Non-pigmented ciliary epithelial cell (primary cell): ENCODE data around the gene SGSM1.
A peak's percentile ranks its signal among the peaks of the same experiment; 100 is the strongest.

Experiments used
- DNase-seq: peaks from one replicate; pipeline ENCODE4 v3.0.0-alpha.2; 2010; ENCODE audit warnings: low read depth

SGSM1 gene, protein sequence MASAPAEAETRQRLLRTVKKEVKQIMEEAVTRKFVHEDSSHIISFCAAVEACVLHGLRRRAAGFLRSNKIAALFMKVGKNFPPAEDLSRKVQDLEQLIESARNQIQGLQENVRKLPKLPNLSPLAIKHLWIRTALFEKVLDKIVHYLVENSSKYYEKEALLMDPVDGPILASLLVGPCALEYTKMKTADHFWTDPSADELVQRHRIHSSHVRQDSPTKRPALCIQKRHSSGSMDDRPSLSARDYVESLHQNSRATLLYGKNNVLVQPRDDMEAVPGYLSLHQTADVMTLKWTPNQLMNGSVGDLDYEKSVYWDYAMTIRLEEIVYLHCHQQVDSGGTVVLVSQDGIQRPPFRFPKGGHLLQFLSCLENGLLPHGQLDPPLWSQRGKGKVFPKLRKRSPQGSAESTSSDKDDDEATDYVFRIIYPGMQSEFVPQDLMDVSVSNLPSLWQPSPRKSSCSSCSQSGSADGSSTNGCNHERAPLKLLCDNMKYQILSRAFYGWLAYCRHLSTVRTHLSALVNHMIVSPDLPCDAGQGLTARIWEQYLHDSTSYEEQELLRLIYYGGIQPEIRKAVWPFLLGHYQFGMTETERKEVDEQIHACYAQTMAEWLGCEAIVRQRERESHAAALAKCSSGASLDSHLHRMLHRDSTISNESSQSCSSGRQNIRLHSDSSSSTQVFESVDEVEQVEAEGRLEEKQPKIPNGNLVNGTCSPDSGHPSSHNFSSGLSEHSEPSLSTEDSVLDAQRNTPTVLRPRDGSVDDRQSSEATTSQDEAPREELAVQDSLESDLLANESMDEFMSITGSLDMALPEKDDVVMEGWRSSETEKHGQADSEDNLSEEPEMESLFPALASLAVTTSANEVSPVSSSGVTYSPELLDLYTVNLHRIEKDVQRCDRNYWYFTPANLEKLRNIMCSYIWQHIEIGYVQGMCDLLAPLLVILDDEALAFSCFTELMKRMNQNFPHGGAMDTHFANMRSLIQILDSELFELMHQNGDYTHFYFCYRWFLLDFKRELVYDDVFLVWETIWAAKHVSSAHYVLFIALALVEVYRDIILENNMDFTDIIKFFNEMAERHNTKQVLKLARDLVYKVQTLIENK

DNA sequence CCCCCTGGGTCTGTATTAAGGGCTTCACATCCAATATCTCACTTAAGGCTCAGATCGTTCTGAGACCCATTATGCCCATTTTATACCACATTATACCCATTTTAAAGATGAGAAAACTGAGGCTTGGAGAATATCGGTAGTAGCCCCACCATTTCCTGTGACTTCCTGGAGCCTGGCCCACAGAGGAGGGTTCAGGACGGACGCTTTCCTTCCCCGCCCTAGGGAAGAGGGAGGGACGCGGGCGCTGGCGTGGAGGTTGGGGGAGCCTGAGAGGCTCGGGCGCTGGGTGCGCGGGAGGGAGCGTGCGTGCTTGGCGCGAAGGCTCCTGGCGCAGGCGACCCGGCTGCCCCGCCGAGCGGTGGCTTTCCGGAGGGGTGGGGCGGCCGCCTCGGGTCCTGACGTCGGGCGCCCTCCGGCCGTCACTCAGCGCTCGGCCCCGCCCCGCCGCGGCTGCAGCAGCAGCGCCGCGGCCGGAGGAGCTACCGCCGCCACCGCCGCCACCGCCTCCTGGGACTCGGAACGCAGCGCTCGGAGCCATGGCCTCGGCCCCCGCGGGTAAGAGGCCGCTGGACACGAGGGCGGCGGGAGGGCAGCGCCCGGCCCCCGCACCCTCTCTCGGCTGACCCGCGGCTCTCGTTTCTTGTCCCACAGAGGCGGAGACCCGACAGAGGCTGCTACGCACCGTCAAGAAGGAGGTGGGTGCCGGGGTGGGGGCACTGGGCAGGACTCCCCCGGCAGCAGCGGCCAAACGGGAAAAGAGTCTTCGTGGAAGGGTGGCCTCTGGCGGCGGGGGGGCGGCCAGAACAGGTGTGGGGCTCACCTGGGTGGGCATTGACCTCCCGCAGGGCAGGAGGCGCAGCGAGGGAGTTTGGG is at the start of gene SGSM1:
SGSM1 (plus strand) TSS at position 422 of the 873 bp plus-strand sequence; CDS start at position 537, 115 bp downstream.
- DNase-seq, result no peak

DNA sequence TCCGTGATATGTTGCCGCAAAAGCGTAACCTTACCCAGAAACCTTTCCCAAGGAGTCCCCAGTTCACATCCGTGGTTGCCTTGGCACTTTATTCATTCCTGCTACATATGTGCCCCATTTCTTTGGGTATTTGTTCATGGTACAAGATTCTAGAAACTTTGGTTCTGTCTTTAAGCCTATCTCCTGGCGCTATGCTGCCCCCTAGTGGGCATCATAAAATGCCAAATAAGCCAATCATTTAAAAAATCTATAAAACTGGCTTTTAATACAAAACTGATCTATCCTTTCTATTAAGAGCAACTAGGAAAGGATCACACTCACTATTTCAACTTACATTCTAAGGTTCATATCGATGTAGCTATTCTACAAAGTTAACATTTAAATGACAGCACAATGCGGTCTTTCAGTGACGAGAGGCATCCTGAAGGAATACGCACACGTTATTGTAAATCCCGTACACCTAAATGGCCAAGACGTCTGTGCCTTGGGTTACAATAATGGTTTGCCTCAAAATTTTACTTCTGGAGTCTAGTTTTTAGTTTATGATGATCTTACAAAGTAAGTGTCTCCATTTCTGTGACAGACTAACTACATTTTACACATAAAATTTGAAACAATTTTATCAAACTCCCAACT is 47.7 kb upstream of the SGSM1 start:
- peak; percentile 17 for DNase-seq

DNA sequence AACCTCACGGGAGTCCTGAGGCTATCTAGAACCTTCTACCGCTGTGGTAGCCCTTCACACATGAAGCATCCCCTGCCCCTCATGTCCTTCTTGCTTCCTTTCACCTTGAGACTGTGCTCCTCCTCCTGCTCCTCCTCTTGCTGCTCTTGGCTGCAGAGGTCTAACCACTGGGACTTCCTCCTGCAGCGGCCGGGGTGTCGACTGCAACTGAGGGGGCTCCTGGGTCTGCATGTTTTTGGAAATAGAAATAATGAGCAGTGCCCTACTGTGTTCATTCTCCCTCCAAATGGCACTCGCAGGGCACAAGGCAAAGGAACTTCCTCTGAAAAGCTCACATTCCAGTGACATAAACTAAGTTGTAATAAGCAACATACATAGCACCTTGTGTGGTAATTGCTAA is 46.2 kb upstream of the SGSM1 start:
- no peak for DNase-seq

DNA sequence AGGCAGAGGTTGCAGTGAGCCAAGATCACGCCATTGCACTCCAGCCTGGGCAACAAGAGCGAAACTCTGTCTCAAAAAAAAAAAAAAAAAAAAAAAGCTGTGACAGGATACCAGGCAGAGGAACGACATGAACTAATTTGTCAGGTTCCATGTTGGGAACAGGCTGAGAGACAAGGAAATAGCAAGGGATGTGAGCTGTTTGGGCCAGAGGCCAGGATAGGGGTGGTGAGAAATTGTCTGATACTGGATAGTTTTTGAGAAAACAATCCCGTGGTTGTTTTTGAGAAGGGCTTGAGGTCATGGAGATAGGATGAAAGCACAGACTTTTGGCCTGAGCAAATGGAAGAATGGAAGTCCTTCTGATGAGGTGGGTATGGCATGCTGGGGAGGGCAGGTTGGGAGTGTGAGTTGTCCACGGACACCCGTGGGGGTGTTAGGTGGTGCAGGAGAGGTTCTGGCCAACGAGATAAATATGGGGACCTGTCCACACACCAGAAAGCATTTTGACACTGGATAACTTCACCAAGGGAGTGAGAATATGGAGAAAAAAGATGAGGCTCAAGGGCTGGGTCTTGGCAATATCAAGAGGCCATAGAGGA is 45.2 kb upstream of the SGSM1 start:
- no peak for DNase-seq

DNA sequence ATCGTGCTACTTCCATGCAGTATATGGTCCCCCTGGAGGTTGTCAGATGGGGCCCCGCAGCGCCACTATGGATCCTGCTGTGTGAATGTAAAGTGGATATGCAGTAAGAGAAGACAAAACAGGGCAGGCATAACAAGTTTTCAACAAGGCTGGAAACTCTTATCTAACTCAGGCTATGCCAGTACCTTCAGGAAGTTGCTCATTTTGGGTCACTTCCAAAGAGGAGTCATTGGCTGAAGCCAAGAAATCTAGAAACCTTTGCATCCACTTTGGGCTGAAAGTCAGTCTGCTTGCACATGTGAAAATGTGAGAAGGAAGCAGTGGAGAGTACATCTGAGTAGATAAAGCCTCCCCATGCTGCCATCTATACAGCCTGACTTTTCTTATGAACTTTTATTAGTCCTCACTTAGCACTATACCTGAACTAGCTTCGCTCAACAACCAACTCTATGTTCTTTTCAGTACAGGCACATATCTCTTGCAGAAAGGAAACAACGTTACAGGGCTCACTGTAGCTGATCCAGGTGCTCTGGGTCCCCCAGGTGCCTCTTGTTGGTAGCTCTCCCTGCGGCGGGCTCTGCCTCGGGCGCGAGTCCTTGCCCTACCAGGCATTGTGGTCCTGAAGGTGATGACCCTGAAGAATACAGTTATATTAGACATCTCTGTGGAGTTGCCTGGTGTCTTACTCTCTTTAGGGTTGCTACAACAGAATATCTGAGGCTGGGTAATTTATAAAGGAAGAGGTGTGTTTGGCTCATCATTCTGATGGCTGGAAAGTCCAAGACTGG is 43.9 kb upstream of the SGSM1 start:
- DNase-seq, result no peak

DNA sequence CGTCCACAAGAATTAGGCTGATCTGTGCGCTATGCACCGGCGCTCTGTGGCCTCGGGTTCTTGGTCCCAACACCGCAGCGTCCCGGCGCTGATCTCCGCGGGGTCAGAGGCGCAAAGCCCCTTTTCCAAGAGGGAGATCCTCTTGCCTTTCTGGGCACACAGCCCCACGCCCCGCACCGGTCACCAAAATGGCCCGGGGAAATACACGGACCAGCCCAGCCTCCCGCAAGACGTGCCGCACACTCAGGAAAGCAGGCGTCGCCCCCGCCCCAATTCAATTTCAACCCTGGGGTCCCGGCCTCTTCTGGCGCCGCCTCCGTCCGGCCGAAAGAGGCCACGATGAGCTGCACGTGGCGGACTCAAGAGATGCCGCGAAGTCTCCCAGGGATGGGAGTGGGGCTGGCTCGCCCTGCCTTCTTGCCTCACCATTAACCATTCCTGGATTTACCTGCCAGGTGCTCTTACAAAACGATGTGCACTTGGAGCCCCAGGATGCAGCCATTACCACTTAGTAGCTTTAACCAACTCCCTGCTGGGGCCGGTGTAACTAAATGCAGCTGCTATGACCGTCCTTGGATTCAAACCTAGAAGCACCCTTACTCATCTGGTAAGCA is 42.0 kb upstream of the SGSM1 start:
- DNase-seq, result no peak

DNA sequence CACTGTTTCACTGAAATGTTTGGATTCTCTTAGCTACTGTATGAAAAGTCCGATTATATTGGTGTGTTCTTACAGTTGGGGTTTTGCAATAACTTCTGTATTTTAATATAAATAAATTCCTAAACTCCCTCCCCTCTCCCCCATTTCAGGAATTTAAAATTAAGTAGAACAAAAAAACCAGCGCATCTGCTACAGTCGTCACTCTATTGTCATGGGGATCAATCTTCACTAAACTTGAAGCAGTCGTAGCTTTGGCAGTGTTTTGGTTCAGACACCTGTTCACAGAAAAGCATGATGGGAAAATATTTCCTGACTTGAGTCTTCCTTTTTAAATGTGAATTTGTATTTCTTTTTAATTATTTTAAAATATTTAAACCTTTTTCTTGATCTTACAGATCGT is 40.8 kb upstream of the SGSM1 start:
- no peak for DNase-seq

DNA sequence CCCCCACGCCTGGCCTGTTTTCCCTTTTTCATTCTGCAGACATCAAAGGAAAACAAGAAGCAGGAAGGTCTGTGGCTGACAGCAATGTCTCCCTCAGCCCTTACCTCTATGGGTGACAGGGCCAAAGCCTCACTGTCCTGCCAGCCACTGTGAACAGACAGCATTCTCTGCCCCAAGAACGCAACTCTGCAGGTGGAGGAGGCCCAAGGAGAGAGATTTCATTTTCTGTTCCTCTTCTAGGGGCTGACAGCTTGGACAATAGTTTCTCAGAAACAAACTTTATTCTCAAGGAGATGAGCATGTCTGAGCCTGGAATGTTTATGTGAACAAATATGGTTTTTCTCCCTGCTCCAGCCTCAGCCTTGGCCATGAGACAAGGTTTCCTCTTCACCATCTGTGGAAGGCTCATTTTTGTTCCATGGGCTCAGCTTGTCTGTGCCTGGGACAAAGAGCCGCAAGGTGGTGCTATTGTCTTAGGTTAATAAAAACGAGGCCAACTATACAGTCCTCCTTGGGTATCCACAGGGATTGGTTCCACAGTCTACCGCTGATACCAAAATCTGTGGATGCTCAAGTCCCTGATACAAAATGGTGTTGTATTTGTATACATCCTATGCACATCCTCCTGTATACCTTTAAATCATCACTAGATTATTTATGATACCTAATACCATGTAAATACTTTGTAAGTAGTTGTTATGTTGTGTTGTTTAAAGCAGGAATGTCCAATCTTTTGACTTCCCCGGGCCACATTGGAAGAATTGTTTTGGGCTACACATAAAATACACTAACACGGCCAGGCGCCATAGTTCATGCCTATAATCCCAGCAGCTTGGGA is 37.3 kb upstream of the SGSM1 start:
- peak; percentile 9 for DNase-seq

DNA sequence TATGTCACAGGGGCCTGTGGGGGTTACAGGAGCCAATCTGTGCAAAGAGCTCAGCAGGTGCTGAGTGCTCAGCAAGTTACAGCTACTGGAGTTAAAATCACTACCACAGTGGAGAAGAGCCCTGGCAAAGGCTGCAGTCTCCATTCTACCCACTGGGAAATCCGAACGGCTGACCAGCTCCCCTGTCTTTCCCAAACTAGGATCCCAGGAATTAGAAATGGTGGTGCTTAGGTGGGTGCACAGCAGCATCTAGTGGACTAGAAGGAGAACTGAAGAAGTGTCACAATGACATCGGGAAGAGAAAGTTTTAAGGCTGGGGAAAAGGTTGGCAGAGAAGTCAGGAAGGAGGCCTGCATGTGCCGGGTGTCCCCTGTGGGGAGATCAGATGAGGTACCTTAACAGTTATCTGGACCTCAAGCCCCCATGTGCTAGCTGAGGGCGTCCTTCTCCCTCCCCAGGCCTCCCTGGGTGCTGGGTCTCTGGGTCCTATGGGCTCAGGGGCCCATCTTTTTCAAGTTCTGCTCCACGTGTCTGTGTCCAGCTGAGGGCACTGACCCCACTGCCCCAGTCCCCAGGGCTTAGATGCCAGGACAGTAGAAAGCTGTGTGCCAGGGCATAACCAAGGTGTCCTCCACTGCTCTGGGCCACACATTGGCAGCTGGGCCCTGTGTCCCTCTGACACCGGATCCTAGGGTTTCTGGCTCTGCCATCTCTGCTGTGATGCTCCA is 33.4 kb upstream of the SGSM1 start:
- DNase-seq, result peak; percentile 4

DNA sequence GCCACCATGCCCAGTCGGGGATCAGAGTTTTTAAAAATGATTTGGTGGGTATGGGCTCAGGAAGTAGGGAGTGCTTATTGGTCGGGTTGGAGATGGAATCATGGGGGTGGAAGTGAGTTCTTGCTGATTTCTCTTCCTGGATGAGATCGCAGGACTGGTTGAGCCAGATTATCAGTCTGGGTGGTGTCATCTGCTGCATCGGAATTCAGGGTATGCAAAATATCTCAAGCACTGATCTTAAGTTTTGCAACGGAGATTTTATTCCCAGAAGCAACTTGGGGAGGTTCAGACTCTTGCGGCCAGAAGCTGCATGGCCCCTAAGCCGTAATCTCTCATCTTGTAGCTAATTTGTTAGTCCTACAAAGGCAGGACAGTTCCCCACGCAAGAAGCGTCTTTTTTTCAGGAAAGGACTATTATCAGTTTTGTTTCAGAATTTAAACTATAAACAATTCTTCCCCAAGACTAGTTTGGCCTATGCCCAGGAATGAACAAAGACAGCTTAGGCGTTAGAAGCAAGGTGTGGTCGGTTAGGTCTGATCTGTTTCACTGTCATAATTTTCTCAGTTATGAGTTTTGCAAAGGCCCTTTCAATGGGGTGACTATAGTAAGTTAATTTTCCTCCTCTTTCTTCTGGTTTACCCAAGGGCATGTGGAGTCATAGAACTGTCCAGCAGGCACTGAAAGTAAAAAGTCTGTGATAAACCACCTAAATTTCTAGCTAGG is 30.1 kb upstream of the SGSM1 start:
- DNase-seq, result no peak

DNA sequence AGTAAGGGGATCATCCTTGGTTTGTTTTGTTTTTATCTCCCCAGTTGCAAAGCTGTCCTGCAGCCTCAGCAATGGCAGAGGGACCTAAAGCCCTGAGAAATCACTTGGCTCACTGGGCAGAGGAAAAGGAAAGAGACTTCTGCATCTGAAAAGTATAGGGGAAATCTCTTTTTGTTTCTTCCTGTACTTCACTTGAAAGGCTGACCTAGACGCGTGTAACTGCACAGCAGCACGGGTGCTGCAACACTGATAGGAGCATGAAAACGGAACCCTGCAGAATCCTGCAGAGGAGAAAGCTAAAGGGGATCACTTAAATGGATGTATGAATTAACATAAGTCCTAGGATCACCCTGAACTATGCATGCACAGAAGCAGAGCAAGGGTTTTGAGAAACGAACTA is 29.5 kb upstream of the SGSM1 start:
- no peak for DNase-seq

DNA sequence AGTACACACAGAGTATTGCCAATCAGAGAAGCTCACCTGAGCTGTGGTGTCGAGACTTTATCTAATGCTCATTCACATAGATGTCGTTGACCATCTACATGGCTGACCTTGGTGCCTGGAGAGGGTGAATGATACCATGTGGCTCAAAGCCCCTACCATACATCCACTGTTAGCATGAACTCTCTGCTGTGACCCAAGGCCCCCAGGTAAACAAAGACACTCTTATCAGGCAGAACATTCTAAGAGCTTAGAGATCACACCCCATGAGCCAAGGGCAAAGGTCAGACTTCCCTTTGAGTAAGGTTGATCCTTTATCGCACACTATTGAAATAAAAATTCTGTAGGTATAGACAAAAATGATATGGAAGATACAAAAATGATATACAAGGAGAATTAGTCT is 16.5 kb upstream of the SGSM1 start:
- DNase-seq, result no peak

DNA sequence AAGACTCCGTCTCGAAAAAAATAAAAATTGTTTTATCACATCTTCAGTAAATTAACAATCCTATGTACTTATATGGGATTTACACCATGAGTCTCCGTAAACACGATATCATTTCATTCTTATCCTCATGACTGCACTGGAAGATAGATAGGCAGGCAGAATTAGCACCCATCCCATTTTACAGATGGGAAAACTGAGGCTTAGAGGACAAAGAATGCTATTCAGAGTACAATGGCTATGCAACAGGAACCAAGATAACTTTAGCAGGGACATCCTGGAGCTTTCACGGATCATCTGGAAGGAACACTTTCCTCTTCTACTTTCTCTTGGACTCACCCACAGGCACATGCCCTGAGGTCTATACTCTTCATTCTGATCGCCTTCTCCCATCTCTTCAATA is 14.6 kb upstream of the SGSM1 start:
- DNase-seq, result no peak

DNA sequence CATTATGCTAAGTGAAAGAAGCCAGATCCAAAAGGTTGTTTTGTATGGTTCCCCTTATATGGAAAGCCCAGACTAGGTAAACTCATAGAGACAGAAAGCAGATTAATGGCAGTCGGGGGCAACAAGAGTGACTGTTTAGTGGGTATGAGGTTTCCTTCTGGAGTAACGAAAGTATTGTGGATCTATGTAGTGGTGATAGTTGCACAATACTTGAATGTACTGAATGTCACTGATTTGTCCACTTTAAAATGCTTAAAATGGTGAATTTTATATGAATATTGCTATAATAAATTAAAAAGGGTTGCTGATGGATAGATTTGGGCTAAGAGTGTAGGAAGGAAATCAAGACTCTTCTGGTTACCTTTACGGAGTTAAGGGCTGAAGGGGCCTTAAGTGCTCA is 10.0 kb upstream of the SGSM1 start:
- no peak for DNase-seq

DNA sequence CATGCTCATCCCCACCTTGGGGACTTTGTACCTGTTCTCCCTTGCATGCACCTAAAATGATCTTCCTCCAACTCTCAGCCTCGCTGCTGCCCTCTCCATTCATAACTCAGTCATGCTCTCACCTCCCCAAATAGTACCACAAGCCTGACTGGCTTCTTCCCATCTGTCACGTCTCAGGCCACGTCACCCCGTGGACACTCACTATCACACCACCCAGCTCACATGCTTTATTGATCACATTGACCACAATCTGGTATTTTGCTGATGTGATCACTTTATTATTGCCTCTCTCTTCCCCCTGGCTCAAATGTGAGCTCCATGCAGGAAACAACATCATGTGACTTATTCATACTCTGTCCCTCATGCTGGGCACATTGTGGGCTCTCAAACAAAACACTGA is 9.2 kb upstream of the SGSM1 start:
- no peak for DNase-seq

DNA sequence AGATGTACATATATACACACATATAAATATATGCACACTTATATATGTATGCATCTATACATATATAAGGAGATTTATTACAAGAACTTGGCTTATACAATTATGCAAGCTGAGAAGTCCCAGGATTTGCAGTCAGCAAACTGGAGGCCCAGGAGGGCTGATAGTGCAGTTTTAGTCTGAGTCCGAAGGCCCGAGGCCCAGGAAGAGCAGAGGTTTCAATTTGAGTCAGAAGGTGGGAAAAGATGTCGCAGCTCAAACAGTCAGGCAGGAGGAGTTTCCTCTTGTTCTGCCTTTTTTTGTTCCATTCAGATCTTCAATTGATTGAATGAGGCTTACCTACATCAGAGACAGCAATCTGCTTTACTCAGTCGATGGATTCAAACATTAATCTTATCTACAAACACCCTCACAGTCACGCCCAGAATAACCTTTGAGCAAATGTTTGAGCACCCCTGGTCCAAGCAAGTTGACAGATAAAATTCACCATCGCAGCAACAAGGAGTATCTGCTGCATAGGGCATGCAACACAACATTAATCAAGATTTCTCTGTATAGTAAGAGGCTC is 4.0 kb upstream of the SGSM1 start:
- no peak for DNase-seq

DNA sequence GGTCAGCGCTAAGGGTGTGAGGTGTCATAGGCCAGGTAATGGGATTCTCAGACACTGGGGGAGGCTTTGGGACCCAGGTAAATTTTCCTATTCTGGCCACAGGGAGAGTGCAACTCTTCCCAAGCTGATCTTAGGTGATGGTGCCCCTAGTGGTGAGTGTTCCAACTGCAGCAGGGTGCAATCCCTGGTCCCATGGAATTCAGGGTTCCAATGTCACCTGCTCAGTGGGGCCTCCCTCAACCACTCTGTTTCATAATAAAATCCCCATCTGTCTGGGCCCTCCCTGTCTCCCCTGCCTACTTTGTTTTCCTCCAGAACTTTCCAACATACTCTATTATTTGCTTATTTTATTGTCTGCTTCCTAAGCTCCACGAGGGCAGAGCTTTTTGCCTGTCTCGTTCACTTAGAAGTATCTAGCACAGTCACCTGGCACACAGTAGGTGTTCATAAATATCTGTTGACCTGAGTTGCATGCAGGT is 2.9 kb upstream of the SGSM1 start:
- no peak for DNase-seq
